Stimulated activated CD4-positive, alpha-beta T cell treated with anti-CD3 and anti-CD28 coated beads, Interleukin-1b, Interleukin-23, amount 100 ng/mL, for 1 hour (primary cell): ENCODE results near the gene ARV1.
"Not testable (repeated sequence)": the region's sequence is repeated elsewhere in the genome, so short reads cannot be mapped to it uniquely, and the experiment has no call there.

ENCODE experiments used
- DNase-seq, 2 donors: peaks; one replicate each; pipeline ENCODE4 v3.0.0-alpha.2; 2020; ENCODE audit warnings: low read depth in 2 of 2

Gene ARV1

GRCh38 chr1:230976825-230977747, 1.8 kb upstream of the ARV1 start:
- no peak for DNase-seq

- no peak for DNase-seq
Observed at GRCh38 chr1:230977761-230978490, 968 bp upstream of the ARV1 start.

- DNase-seq: no peak
Observed at GRCh38 chr1:230979389-230979716, 459 bp downstream of the ARV1 start.

GRCh38 chr1:230979952-230980351, 1.1 kb downstream of the ARV1 start:
- DNase-seq: no peak

- no peak for DNase-seq
Observed at GRCh38 chr1:230982696-230983095, 3.8 kb downstream of the ARV1 start.

GRCh38 chr1:230983811-230984210, 4.9 kb downstream of the ARV1 start:
- DNase-seq: no peak

GRCh38 chr1:230984622-230985515, 6.0 kb downstream of the ARV1 start:
- not testable (repeated sequence) for DNase-seq

- DNase-seq: no peak
Observed at GRCh38 chr1:230985711-230986110, 6.8 kb downstream of the ARV1 start.

GRCh38 chr1:230986976-230987375, 8.1 kb downstream of the ARV1 start:
- no peak for DNase-seq

GRCh38 chr1:230987448-230987847, 8.6 kb downstream of the ARV1 start:
- DNase-seq: no peak

- no peak for DNase-seq
Observed at GRCh38 chr1:230992100-230992774, 13.3 kb downstream of the ARV1 start.

GRCh38 chr1:230994860-230995259, 16.0 kb downstream of the ARV1 start:
- DNase-seq: no peak

GRCh38 chr1:231000201-231000600, 21.3 kb downstream of the ARV1 start:
- no peak for DNase-seq

- no peak for DNase-seq
Observed at GRCh38 chr1:231000639-231001038, 21.7 kb downstream of the ARV1 start.

- DNase-seq: no peak
Observed at GRCh38 chr1:231001892-231002291, 23.0 kb downstream of the ARV1 start.

GRCh38 chr1:231007535-231007934, 28.6 kb downstream of the ARV1 start:
- not testable (repeated sequence) for DNase-seq

GRCh38 chr1:231011360-231011759, 32.5 kb downstream of the ARV1 start:
- DNase-seq: no peak

- DNase-seq: no peak
Observed at GRCh38 chr1:231011963-231012362, 33.1 kb downstream of the ARV1 start.

GRCh38 chr1:231013391-231014015, 34.6 kb downstream of the ARV1 start:
- DNase-seq: no peak

GRCh38 chr1:231016234-231016633, 37.3 kb downstream of the ARV1 start:
- no peak for DNase-seq

- no peak for DNase-seq
Observed at GRCh38 chr1:231016966-231017365, 38.1 kb downstream of the ARV1 start.
